ENCODE data around the gene CCNYL1.
"Not testable (repeated sequence)": the region's sequence is repeated elsewhere in the genome, so short reads cannot be mapped to it uniquely, and the experiment has no call there.

GRCh38 chr2:207735513-207735859, 24.0 kb downstream of the CCNYL1 start:
- not testable (repeated sequence) for TF ChIP-seq POLR2A (IDR thresholded peaks at IDR 0.05); CTCF (IDR thresholded peaks at IDR 0.05); POLR2AphosphoS5 (IDR thresholded peaks at IDR 0.05; ENCODE audit: insufficient read depth in 1 of 2, low read depth in 1 of 2)

All from vagina (tissue), 2 donors.